K562 (cell line): ENCODE results near the gene GAD1. TPM values are rescaled to one million over a fixed set of nuclear protein-coding genes. Genes with fewer than 3 reads are reported as not detected.
A peak's percentile ranks its signal among the peaks of the same experiment; 100 is the strongest.

Experiments used
- ETV5 ChIP-seq: sonication (generic); formaldehyde crosslinking; IDR thresholded peaks from 2 replicates; pipeline ENCODE4 v1.4.0; 2020; ENCODE audit warnings: low read depth, mild to moderate bottlenecking, missing genetic modification reagents
- MCM2 ChIP-seq: fragments of 450-650 bp; IDR thresholded peaks from 2 replicates; pipeline ENCODE4 v1.6.1; 2017; ENCODE audit warnings: low read depth, mild to moderate bottlenecking
- MGA ChIP-seq: fragments of 450-650 bp; IDR thresholded peaks from 2 replicates; pipeline ENCODE4 v1.6.1; 2016; ENCODE audit warnings: mild to moderate bottlenecking, moderate library complexity
- SMARCB1 ChIP-seq: IDR thresholded peaks from 2 replicates; pipeline ENCODE4 v1.6.1; 2011; ENCODE audit warnings: improper control_type of control experiment, low read depth; ENCODE audit not compliant: insufficient read length
- TEAD1 ChIP-seq, 2 experiments: fragments of 450-650 bp in 1 of 2; sonication (generic) in 1 of 2; formaldehyde crosslinking; IDR thresholded peaks; 2 replicates each; pipeline versions ENCODE4 v1.4.0 to v1.8.0; 2020 to 2022; ENCODE audit warnings: mild to moderate bottlenecking in 2 of 2, missing genetic modification reagents in 1 of 2
- TGIF2 ChIP-seq: sonication (generic); formaldehyde crosslinking; IDR thresholded peaks from 2 replicates; pipeline ENCODE4 v1.8.1; 2022; ENCODE audit warnings: mild to moderate bottlenecking, missing genetic modification reagents, moderate library complexity
- polyA plus RNA-seq, 8 experiments: library from polyadenylated mRNA; depleted of rRNA in 4 of 8; stranded (reverse) in 5 of 8; unstranded in 3 of 8; fragments of >200 nt; fragmentation: Nextera tagmentation in 2 of 8; fragmentation: Illumina TruSeq in 1 of 8; extraction: Ambion mirVana in 2 of 8; extraction: Trizol in 1 of 8; gene quantifications; 2 replicates each; pipeline versions ENCODE4 v1.2.1 to v1.2.3, GENCODE V29; 2011 to 2014; ENCODE audit warnings: inconsistent platforms in 1 of 8, missing spikeins in 1 of 8
- total RNA-seq, 7 experiments: library from RNA; depleted of rRNA in 6 of 7; stranded (reverse); fragments of >200 nt in 6 of 7; fragmentation: Illumina TruSeq in 2 of 7; extraction: Trizol in 2 of 7; gene quantifications; 2 replicates each; pipeline versions ENCODE4 v1.2.1 to v1.2.3, GENCODE V29; 2011 to 2021; ENCODE audit warnings: low replicate concordance in 1 of 7
- TF ChIP-seq, protein P1 (sequence below), 2 experiments: IDR thresholded peaks in 1 of 2; conservative IDR thresholded peaks in 1 of 2; 2 replicates each; pipeline ENCODE4 v1.6.1; 2016; ENCODE audit warnings: low read depth in 2 of 2, mild to moderate bottlenecking in 1 of 2, missing compliant biosample characterization in 1 of 2, missing genetic modification characterization in 1 of 2, moderate library complexity in 1 of 2
- TF ChIP-seq, protein P2 (sequence below), 2 experiments: fragments of 450-650 bp; conservative IDR thresholded peaks; 2 replicates each; pipeline ENCODE4 v1.6.1; 2017; ENCODE audit warnings: mild to moderate bottlenecking in 2 of 2, moderate library complexity in 2 of 2

GAD1 gene
- total and polyA plus RNA-seq, 9 of the 15 experiments (the other 6 are each of a cell fraction or from before 2014, with no cell fraction given) = 2.7 to 29.1 (median 15.7) TPM

DNA sequence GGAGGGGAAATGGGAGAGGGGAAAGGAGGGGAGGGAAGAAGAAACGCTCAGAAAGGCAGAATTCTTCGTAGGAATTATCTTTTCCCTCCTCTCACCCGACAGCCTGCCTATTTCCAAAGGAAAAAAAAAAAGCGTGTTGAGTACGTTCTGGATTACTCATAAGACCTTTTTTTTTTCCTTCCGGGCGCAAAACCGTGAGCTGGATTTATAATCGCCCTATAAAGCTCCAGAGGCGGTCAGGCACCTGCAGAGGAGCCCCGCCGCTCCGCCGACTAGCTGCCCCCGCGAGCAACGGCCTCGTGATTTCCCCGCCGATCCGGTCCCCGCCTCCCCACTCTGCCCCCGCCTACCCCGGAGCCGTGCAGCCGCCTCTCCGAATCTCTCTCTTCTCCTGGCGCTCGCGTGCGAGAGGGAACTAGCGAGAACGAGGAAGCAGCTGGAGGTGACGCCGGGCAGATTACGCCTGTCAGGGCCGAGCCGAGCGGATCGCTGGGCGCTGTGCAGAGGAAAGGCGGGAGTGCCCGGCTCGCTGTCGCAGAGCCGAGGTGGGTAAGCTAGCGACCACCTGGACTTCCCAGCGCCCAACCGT is at the start of gene GAD1 (continued):
- TF ChIP-seq, protein P1, sequence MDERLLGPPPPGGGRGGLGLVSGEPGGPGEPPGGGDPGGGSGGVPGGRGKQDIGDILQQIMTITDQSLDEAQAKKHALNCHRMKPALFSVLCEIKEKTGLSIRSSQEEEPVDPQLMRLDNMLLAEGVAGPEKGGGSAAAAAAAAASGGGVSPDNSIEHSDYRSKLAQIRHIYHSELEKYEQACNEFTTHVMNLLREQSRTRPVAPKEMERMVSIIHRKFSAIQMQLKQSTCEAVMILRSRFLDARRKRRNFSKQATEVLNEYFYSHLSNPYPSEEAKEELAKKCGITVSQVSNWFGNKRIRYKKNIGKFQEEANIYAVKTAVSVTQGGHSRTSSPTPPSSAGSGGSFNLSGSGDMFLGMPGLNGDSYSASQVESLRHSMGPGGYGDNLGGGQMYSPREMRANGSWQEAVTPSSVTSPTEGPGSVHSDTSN (CRISPR knock-in tag; IDR thresholded peaks at IDR 0.05; ENCODE audit: low read depth) = no peak
- TF ChIP-seq, protein P1 (tag; conservative IDR thresholded peaks at IDR 0.05; ENCODE audit: low read depth) = no peak
- no peak for TF ChIP-seq ETV5
- TF ChIP-seq MGA = peak; percentile 87
- TF ChIP-seq TEAD1 (CRISPR knock-in tag; IDR thresholded peaks at IDR 0.05) = 0 out of 4 replicates have a peak, but pooled peaks of 1 of the 2 experiments have one; percentile 14
- TF ChIP-seq SMARCB1 = no peak
- TF ChIP-seq TGIF2 (CRISPR knock-in tag) = no peak
- TF ChIP-seq, protein P2, sequence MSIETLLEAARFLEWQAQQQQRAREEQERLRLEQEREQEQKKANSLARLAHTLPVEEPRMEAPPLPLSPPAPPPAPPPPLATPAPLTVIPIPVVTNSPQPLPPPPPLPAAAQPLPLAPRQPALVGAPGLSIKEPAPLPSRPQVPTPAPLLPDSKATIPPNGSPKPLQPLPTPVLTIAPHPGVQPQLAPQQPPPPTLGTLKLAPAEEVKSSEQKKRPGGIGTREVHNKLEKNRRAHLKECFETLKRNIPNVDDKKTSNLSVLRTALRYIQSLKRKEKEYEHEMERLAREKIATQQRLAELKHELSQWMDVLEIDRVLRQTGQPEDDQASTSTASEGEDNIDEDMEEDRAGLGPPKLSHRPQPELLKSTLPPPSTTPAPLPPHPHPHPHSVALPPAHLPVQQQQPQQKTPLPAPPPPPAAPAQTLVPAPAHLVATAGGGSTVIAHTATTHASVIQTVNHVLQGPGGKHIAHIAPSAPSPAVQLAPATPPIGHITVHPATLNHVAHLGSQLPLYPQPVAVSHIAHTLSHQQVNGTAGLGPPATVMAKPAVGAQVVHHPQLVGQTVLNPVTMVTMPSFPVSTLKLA (conservative IDR thresholded peaks at IDR 0.05) = peak in 1 of 2 experiments; percentile 56; a peak in 2 of 4 replicates
- TF ChIP-seq MCM2 = no peak
